GM13977 (cell line): ENCODE measurements around the gene LETM1.

Experiments
- DNase-seq: peaks from one replicate; pipeline ENCODE4 v3.0.0; 2012; ENCODE audit warnings: low spot score
- in situ Hi-C: fragments of 300-500 bp; cut with MboI; formaldehyde crosslinking; loops from one replicate; pipeline ENCODE4 v1.12.0; 2022; ENCODE audit warnings: low sequenced_read_pairs, low pct_unique_long_range_greater_than_20kb, mixed read lengths, inconsistent platforms; ENCODE audit not compliant: unreplicated experiment
- TF ChIP-seq, protein P1 (sequence below): IDR thresholded peaks from 2 replicates; pipeline ENCODE4 v1.5.1; 2012; ENCODE audit warnings: mild to moderate bottlenecking, control low read depth; ENCODE audit not compliant: insufficient read depth; ENCODE audit errors: extremely low read depth, missing control alignments

LETM1 gene

DNA sequence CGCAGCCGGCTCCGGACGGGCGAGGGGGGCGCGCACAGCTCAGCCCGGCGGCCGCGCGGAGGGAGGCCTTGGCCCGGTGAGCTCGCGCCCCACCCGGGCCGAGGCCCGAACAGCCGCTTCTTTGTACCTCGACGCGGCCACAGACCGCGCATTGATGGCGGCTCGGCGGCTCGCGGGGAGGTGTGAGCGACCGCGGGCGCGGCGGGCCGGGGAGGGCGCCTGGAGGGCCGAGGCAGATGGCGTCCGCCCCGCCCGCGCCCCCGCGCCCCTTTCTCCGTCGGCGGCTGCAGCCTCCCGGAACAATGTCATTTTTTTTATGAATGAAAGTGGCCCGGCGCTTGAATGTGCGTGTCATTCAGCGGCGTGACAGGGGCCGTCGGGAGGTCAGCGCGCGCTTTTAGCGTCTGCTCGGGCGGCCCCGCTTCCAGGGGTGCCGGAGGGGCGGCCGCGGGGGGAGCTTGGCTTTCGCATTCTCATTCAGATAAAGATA, 61.1 kb downstream of the LETM1 start:
- in situ Hi-C loops: no loop called here
- TF ChIP-seq, protein P1, sequence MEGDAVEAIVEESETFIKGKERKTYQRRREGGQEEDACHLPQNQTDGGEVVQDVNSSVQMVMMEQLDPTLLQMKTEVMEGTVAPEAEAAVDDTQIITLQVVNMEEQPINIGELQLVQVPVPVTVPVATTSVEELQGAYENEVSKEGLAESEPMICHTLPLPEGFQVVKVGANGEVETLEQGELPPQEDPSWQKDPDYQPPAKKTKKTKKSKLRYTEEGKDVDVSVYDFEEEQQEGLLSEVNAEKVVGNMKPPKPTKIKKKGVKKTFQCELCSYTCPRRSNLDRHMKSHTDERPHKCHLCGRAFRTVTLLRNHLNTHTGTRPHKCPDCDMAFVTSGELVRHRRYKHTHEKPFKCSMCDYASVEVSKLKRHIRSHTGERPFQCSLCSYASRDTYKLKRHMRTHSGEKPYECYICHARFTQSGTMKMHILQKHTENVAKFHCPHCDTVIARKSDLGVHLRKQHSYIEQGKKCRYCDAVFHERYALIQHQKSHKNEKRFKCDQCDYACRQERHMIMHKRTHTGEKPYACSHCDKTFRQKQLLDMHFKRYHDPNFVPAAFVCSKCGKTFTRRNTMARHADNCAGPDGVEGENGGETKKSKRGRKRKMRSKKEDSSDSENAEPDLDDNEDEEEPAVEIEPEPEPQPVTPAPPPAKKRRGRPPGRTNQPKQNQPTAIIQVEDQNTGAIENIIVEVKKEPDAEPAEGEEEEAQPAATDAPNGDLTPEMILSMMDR: no peak
- peak; percentile 61 for DNase-seq

DNA sequence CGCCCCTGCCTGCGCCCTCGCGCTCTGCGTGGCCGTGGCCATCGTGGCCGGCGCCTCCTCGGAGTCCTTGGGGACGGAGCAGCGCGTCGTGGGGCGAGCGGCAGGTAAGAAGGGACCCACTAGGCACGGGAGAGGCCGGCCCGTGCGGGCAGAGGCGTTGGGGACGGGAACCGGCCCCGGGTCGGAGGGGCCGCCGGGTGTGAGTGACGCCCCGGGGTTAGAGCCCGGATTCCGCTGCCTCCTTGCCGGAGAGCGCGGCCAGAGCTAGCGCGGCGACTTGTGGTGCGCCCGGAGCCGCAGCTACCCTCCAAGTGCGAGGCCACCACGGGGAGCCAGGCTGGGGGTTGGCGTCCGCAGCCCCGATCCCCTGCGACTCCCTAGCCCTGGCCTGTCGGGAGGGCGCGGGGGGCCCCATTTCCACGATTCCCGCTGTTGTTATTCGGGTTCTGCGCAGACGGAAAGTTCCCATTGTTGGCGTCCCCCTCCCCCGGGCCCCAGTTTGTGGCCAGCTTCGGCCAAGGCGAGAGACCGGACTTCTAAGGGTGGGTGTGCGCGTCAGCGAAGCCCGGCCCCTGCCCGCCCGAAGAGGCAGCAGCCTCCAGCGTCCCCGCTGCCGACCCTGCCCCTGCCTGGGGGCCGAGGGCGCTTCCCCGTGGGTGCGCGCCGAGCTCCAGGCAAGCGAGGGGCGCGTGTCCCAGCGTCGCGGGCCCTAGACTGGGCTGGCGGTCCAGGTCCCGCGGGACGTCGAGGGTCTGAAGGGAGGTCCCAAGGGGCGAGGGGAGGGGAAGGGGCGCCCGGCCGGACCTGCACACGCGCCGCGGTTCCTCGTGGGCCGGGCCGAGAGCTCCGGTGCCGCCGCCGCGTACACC, 61.8 kb downstream of the LETM1 start:
- in situ Hi-C loops: no loop called here
- TF ChIP-seq, protein P1: no peak
- peak; percentile 70 for DNase-seq

DNA sequence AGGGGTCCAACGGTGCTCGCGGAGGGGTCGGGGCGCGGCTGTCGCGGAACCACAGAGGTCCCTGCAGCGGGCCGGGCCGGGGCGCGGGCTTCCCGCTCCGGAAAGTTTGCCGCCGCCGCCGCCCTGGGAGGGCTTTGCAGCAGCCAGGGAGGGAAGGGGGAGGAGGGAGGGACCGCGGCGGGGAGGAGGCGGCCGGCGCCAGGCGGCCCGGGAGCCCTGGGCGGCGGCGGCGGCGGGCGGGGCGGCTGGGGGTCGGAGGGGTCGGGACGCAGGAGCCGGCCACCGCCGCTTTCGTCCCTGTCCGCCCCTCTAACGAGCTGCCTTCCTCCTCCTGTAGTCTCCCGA, 62.5 kb downstream of the LETM1 start:
- TF ChIP-seq, protein P1: no peak
- DNase-seq: peak; percentile 80
- in situ Hi-C loops: no loop called here

DNA sequence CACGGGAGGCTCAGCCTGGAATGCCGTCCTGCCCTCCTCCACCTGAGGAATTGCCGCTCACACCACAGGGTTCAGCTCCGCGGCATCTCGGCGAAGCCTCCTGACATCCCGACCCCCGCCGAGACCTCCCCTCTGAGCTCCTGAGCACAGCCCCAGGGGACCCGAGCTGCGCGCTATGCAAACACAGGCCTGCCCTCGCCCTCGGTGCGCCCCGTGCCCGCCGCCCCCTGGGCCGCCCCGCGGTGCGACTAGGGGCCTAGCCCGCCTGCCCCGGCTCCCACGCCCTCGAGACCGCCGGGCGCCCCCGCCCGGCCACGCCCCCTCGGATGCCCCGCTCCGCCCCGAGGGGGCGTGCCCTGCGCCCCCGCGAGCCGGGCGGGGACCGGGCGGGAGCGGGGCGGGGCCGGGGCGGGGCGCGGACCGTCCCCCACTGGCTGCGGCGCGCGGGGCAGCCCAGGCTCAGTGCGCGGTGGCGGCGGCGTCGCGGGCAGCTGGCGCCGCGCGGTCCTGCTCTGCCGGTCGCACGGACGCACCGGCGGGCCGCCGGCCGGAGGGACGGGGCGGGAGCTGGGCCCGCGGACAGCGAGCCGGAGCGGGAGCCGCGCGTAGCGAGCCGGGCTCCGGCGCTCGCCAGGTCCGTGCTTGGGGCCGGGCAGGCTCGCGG, 63.0 kb downstream of the LETM1 start, which contains the start of gene FGFR3:
FGFR3 (plus strand) TSS at position 462 of the 664 bp plus-strand sequence. CDS start 642 bp downstream, outside the sequence.
- in situ Hi-C loops: no loop called here
- peak; percentile 97 for DNase-seq
- TF ChIP-seq, protein P1: no peak

DNA sequence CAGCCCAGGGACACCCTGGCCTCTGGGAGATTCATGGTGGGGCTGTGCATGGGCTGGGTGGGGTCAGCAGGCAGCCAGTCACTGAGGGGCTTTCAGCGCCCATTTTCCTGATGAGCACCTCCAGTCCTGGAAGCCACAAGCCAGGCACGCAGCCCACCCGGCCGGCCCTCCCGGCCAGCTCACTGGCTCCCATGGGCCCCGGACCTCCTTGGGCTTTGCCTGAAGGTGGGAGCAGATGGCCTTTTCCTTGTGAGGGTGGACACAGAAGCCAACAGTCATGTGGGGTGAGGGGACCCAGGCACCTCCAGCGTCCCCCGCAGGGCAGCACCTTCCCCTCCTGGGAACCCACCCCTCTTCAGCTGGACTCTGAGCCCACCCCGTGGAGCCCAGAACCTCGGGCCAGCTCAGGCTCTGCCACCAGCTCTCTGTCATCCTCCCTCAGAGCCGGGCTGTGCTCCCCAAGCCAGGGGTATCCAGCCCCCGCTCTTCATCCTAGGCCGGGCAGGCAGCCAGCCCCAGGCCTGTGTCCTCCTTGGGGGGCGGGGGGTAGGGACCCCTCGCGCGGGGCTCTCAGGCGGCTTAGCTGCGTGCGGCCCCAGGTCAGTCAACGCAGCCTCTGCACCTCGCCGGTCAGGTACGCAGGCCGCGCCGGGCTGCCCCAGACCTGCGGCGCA, 63.7 kb downstream of the LETM1 start:
- TF ChIP-seq, protein P1: no peak
- in situ Hi-C loops: no loop called here
- no peak for DNase-seq

DNA sequence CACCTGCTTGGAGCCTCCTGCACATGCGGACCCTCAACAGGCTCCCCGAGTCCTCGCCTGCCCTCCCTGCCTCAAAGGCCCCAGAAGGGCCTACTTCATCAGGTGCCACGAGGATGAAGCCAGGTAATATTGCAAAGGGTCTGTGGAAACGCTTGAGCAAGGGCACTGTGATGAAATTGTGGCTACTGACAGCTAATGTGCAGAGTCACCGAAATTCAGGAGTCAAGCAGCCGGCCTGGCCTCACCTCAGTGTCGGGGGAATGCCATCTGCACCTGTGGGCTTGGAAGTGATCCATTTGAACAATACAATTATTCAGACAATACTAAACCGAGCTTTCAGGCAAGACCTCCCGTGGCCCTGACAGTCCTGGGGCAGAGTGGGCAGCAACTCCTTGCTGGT, 66.0 kb downstream of the LETM1 start:
- TF ChIP-seq, protein P1: no peak
- in situ Hi-C loops: no loop called here

More for the DNA sequence above, 66.0 kb downstream of the LETM1 start:
- DNase-seq: no peak
